Measurements from ENCODE around the gene EEA1.

Gene EEA1

DNA sequence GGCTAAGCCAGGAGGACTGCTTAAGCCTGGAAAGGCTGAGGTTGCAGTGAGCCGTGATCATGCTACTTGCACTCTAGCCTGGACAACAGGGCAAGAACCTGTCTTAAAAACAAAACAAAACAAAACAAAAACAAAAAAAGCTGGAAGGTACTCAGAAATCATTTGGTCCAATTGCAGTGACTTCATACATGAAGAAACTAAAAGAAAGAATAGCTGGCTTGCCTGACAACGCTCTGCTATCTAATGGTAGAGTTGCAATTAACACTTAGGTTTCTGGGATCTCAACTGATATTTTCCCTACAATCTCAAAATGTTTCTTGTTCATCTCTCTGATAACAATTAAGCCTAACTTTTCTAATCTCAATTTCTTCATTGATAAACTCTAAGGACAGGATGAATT, 13.7 kb downstream of the EEA1 start:
- Histone ChIP-seq H3K27ac (ENCODE audit: low read length) (no peak overlapping the region), H3K36me3 (ENCODE audit: control insufficient read depth, insufficient read depth, low read length) (no peaks in the 10 kb centered on the region), H3K4me1 (ENCODE audit: control insufficient read depth, insufficient read depth, low read length) (peaks cover 1% of the 10 kb centered on the region; the same call in 1 of the 2 replicates), H3K9me3 (ENCODE audit: control insufficient read depth, insufficient read depth, low read length) (no peaks in the 10 kb centered on the region), H3K4me3 (ENCODE audit: low read length) (no peak overlapping the region), H3K27me3 (ENCODE audit: control insufficient read depth, insufficient read depth, low read length) (no peaks in the 10 kb centered on the region)
- DNase-seq (ENCODE audit: low read depth, low spot score): no peak
- no CpG with 5 or more reads among the region's 2 CpGs for WGBS (ENCODE audit: insufficient coverage, insufficient read length)

DNA sequence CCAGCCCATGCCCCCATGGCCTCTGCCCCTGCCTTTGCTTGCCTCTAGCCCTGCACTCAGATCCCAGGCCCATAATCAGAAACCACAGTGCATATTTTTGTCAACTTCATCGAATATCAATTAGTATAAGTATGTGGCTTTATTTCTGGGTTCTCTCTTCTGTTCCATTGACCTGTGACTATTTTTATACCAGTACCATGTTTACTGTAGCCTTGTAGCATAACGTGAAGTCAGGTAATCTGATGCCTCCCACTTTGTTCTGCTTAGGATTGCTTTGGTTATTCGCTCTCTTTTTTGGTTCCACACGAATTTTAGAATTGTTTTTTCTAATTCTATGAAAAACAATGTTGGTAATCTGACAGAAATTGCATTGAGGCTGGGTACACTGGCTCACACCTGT, 14.9 kb downstream of the EEA1 start:
- Histone ChIP-seq H3K4me3 (ENCODE audit: low read length) (no peak overlapping the region), H3K36me3 (ENCODE audit: control insufficient read depth, insufficient read depth, low read length) (no peaks in the 10 kb centered on the region), H3K27me3 (ENCODE audit: control insufficient read depth, insufficient read depth, low read length) (no peaks in the 10 kb centered on the region), H3K4me1 (ENCODE audit: control insufficient read depth, insufficient read depth, low read length) (peaks cover 1% of the 10 kb centered on the region; the same call in 1 of the 2 replicates), H3K27ac (ENCODE audit: low read length) (no peak overlapping the region), H3K9me3 (ENCODE audit: control insufficient read depth, insufficient read depth, low read length) (no peaks in the 10 kb centered on the region)
- no CpG with 5 or more reads among the region's 4 CpGs for WGBS (ENCODE audit: insufficient coverage, insufficient read length)
- DNase-seq (ENCODE audit: low read depth, low spot score): no peak

DNA sequence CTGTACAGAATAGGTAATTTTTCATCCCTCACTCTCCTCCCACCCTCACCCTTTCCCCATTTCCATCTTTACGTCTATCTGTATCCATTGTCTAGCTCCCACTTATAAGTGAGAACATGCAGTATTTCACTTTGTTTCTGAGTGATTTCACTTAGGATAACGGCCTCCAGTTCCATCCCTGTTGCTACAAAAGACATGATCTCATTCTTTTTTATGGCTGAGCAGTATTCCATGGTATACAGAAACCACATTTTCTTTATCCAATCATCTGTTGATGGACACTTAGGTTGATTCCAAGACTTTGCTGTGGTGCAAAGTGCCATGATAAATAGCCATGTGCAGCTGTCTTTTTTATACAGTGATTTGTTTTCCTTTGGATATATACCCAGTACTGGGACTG, 16.4 kb downstream of the EEA1 start:
- H3K9me3 ChIP-seq (ENCODE audit: control insufficient read depth, insufficient read depth, low read length): no peaks in the 10 kb centered on the region
- H3K4me1 ChIP-seq (ENCODE audit: control insufficient read depth, insufficient read depth, low read length): peaks cover 1% of the 10 kb centered on the region; the same call in 1 of the 2 replicates
- 100% methylated on average over 1 of the region's 2 CpGs for WGBS (ENCODE audit: insufficient coverage, insufficient read length)
- no peak overlapping the region for H3K4me3 ChIP-seq (ENCODE audit: low read length)
- H3K36me3 ChIP-seq (ENCODE audit: control insufficient read depth, insufficient read depth, low read length): no peaks in the 10 kb centered on the region
- no peak for DNase-seq (ENCODE audit: low read depth, low spot score)
- no peaks in the 10 kb centered on the region for H3K27me3 ChIP-seq (ENCODE audit: control insufficient read depth, insufficient read depth, low read length)
- no peak overlapping the region for H3K27ac ChIP-seq (ENCODE audit: low read length)

DNA sequence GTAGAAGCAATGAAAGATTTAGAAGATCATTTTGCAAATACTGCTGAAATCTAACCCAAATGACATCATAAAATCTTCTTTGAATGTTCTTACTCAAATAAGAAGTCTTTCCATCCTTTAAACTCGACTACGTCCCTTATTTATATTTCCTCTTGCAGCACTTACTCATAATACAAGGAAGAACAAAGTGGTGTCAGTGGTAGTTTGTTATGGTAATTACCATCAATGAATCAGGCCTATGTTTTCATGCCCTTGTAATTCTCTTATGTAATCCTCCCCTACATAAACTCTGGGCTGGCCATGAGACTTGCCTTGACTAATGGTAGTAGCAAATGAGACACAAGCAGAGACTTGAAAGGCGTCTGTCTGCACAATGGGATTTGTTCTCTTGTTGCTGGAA, 17.0 kb downstream of the EEA1 start:
- Histone ChIP-seq H3K4me1 (ENCODE audit: control insufficient read depth, insufficient read depth, low read length) (peaks cover 1% of the 10 kb centered on the region; the same call in 1 of the 2 replicates), H3K27ac (ENCODE audit: low read length) (no peak overlapping the region), H3K9me3 (ENCODE audit: control insufficient read depth, insufficient read depth, low read length) (no peaks in the 10 kb centered on the region), H3K4me3 (ENCODE audit: low read length) (no peak overlapping the region), H3K27me3 (ENCODE audit: control insufficient read depth, insufficient read depth, low read length) (no peaks in the 10 kb centered on the region), H3K36me3 (ENCODE audit: control insufficient read depth, insufficient read depth, low read length) (no peaks in the 10 kb centered on the region)
- WGBS (ENCODE audit: insufficient coverage, insufficient read length): 100% methylated on average over 2 of the region's 3 CpGs
- DNase-seq (ENCODE audit: low read depth, low spot score): no peak

DNA sequence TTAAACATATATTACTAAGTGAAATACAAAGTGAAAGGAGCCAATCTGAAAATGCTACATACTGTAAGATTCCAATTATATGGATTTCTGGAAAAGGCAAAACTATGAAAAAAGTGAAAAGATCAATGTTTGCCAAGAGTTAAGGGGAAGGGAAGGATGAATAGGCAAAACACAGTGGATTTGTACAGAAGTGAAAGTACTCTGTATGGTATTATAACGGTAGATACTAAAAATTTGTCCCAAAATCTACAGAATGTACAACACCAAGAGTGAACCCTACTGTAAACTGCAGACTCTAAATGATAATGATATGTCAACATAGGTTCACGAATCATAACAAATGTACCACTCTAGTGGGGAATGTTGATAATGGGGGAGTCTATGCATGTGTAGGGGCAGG, 17.8 kb downstream of the EEA1 start:
- Histone ChIP-seq H3K4me1 (ENCODE audit: control insufficient read depth, insufficient read depth, low read length) (peaks cover 1% of the 10 kb centered on the region; the same call in 1 of the 2 replicates), H3K36me3 (ENCODE audit: control insufficient read depth, insufficient read depth, low read length) (no peaks in the 10 kb centered on the region), H3K4me3 (ENCODE audit: low read length) (no peak overlapping the region), H3K9me3 (ENCODE audit: control insufficient read depth, insufficient read depth, low read length) (no peaks in the 10 kb centered on the region), H3K27me3 (ENCODE audit: control insufficient read depth, insufficient read depth, low read length) (no peaks in the 10 kb centered on the region), H3K27ac (ENCODE audit: low read length) (no peak overlapping the region)
- no CpG with 5 or more reads among the region's 2 CpGs for WGBS (ENCODE audit: insufficient coverage, insufficient read length)
- no peak for DNase-seq (ENCODE audit: low read depth, low spot score)

DNA sequence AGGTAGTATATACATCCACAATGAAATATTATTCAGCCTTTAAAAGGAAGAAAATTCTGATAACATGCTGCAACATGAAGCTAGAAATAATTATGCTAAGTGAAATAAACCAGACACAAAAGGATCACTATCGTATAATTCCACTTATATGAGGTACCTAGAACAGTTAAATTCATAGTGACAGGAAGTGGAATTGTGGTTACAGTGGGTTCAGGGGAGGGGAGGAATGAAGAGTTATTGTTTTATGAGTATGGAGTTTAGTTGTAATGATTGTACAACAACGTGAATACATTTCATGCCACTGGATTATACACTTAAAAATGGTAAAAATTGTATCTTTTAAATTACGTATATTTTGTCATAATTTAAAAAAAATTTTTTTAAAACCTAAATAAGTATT, 21.0 kb downstream of the EEA1 start:
- no CpG with 5 or more reads among the region's 3 CpGs for WGBS (ENCODE audit: insufficient coverage, insufficient read length)
- H3K4me1 ChIP-seq (ENCODE audit: control insufficient read depth, insufficient read depth, low read length): no peaks in the 10 kb centered on the region
- DNase-seq (ENCODE audit: low read depth, low spot score): no peak
- no peaks in the 10 kb centered on the region for H3K9me3 ChIP-seq (ENCODE audit: control insufficient read depth, insufficient read depth, low read length)
- no peaks in the 10 kb centered on the region for H3K36me3 ChIP-seq (ENCODE audit: control insufficient read depth, insufficient read depth, low read length)
- H3K4me3 ChIP-seq (ENCODE audit: low read length): no peak overlapping the region
- H3K27ac ChIP-seq (ENCODE audit: low read length): no peak overlapping the region
- no peaks in the 10 kb centered on the region for H3K27me3 ChIP-seq (ENCODE audit: control insufficient read depth, insufficient read depth, low read length)

DNA sequence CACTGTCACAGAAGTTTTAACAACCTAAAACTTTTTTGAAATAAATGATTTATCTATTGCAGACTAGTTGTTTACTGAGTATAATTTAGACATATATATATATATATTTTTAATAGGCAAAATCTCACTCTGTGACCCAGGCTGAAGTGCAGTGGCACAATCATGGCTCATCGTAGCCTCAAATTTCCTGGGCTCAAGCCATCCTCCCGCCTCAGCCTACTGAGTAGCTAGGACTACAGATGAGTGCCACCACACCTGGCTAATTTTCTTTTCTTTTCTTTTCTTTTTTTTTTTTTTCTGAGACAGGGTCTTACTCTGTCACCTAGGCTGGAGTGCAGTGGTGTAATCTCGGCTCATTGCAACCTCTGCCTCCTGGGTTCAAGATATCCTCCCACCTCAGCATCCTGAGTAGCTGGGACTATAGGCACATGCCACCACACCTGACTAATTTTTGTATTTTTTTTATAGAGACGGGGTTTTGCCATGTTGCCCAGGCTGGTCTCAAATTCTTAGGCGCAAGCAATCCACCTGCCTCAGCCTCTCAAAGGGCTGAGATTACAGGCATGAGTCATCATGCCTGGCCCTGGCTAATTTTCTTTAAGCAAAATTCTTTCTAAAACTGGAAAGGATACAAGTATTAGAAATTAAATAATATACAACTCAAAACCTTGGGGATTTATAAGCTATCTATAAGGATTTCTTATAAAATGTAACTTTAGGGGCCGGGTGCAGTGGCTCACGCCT, 23.1 kb downstream of the EEA1 start:
- no peak for DNase-seq (ENCODE audit: low read depth, low spot score)
- WGBS (ENCODE audit: insufficient coverage, insufficient read length): no CpG with 5 or more reads among the region's 7 CpGs
- H3K27me3 ChIP-seq (ENCODE audit: control insufficient read depth, insufficient read depth, low read length): no peaks in the 10 kb centered on the region

DNA sequence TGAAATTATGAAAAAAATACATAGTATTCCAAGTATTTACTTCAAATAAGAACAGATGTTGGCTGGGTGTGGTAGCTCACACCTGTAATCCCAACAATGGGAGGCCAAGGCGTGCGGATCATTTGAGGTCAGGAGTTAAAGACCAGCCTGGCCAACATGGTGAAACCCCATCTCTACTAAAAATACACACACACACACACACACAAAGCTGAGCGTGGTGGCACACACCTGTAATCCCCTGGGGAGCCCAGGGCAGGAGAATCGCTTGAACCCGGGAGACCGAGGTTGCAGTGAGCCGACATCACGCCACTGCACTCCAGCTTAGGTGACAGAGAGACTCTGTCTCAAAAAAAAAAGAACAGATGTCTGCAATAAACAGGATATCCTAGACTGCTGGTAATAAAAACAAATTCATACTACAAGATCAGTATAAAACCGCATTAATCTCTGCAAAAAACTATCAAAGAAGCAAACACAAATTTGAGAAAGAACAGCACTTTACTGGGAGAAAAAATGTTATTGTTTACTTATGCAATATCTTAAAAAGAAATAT, 23.8 kb downstream of the EEA1 start:
- Histone ChIP-seq H3K9me3 (ENCODE audit: control insufficient read depth, insufficient read depth, low read length) (no peaks in the 10 kb centered on the region), H3K4me1 (ENCODE audit: control insufficient read depth, insufficient read depth, low read length) (no peaks in the 10 kb centered on the region), H3K4me3 (ENCODE audit: low read length) (no peak overlapping the region), H3K27ac (ENCODE audit: low read length) (no peak overlapping the region), H3K36me3 (ENCODE audit: control insufficient read depth, insufficient read depth, low read length) (no peaks in the 10 kb centered on the region), H3K27me3 (ENCODE audit: control insufficient read depth, insufficient read depth, low read length) (no peaks in the 10 kb centered on the region)
- DNase-seq (ENCODE audit: low read depth, low spot score): no peak
- no CpG with 5 or more reads among the region's 9 CpGs for WGBS (ENCODE audit: insufficient coverage, insufficient read length)

More for the DNA sequence above, 23.1 kb downstream of the EEA1 start:
- Histone ChIP-seq H3K36me3 (ENCODE audit: control insufficient read depth, insufficient read depth, low read length) (no peaks in the 10 kb centered on the region), H3K27ac (ENCODE audit: low read length) (no peak overlapping the region), H3K4me1 (ENCODE audit: control insufficient read depth, insufficient read depth, low read length) (no peaks in the 10 kb centered on the region), H3K9me3 (ENCODE audit: control insufficient read depth, insufficient read depth, low read length) (no peaks in the 10 kb centered on the region), H3K4me3 (ENCODE audit: low read length) (no peak overlapping the region)

DNA sequence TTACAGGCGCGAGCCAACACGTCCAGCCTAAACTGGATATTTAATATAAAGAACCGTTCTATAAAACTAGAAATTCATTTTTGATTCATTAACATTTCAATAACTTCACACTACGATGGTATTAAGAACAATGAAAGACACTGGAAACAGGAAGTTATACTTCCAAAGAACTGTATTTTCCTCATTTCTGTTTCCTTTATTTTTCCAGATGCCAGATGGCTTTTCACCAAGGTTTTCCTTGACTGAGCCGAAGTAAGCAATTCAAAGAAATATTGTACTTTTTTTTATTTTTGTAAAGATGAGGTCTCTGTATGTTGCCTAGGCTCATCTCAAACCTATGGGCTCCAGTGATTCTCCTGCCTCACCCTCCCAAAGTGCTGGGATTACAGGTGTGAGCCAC, 28.2 kb downstream of the EEA1 start:
- Histone ChIP-seq H3K4me1 (ENCODE audit: control insufficient read depth, insufficient read depth, low read length) (no peaks in the 10 kb centered on the region), H3K4me3 (ENCODE audit: low read length) (no peak overlapping the region), H3K9me3 (ENCODE audit: control insufficient read depth, insufficient read depth, low read length) (no peaks in the 10 kb centered on the region), H3K36me3 (ENCODE audit: control insufficient read depth, insufficient read depth, low read length) (no peaks in the 10 kb centered on the region), H3K27me3 (ENCODE audit: control insufficient read depth, insufficient read depth, low read length) (no peaks in the 10 kb centered on the region), H3K27ac (ENCODE audit: low read length) (no peak overlapping the region)
- WGBS (ENCODE audit: insufficient coverage, insufficient read length): no CpG with 5 or more reads among the region's 6 CpGs
- no peak for DNase-seq (ENCODE audit: low read depth, low spot score)

DNA sequence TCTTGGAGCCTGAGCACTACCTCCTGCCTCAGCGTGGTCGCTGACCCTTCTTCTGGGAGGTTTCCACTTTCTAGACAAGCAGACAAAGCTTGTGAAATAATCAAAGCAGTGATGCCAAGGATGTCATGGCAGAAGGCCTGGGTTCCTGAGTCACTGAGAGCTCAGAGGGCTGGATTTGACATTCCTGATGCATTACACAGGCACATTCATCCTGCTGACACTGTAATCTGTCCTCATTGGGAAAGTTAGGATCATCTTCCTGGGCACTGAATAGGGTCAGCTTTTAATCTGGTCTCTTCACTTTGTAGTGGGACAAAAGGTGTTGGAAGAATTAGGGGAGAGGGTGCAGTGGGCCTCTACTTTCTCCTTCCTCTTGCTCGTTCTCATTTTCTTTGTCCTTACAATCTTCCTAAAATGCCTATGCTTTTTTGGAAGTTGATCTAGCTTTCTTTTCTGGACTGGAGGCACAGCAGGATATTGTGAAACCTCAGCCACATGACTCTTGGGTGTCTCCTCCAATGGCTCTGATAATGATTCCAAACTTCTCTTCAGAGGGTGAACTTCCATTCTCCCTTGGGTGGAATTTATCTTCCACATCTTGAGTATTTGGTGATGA, 29.6 kb downstream of the EEA1 start:
- no peaks in the 10 kb centered on the region for H3K4me1 ChIP-seq (ENCODE audit: control insufficient read depth, insufficient read depth, low read length)
- H3K4me3 ChIP-seq (ENCODE audit: low read length): no peak overlapping the region
- H3K36me3 ChIP-seq (ENCODE audit: control insufficient read depth, insufficient read depth, low read length): no peaks in the 10 kb centered on the region
- no peaks in the 10 kb centered on the region for H3K27me3 ChIP-seq (ENCODE audit: control insufficient read depth, insufficient read depth, low read length)
- H3K27ac ChIP-seq (ENCODE audit: low read length): no peak overlapping the region
- H3K9me3 ChIP-seq (ENCODE audit: control insufficient read depth, insufficient read depth, low read length): no peaks in the 10 kb centered on the region
- WGBS (ENCODE audit: insufficient coverage, insufficient read length): no CpG with 5 or more reads among the region's 3 CpGs
- peak; percentile 11 for DNase-seq (ENCODE audit: low read depth, low spot score)
